H9 (cell line): Measurements from ENCODE around the gene OR4C15. TPM values are rescaled to one million over a fixed set of nuclear protein-coding genes. Genes with fewer than 3 reads are reported as not detected.

Experiments used
- DNase-seq: peaks from one replicate; pipeline ENCODE4 v3.0.0-alpha.2; 2017
- H2AFZ ChIP-seq: one replicate; pipeline ENCODE4 v1.6.1; 2013; ENCODE audit warnings: mild to moderate bottlenecking, low read length, control low read depth, moderate library complexity
- H2AK5ac ChIP-seq: 2 replicates; pipeline ENCODE4 v1.6.1; 2013; ENCODE audit warnings: low read length, control low read depth, mixed read lengths; ENCODE audit not compliant: insufficient read length
- H2BK120ac ChIP-seq: one replicate; pipeline ENCODE4 v1.6.1; 2013; ENCODE audit warnings: low read depth, mild to moderate bottlenecking, low read length, control low read depth, inconsistent platforms; ENCODE audit not compliant: poor library complexity, severe bottlenecking
- H2BK12ac ChIP-seq: 2 replicates; pipeline ENCODE4 v1.6.1; 2013; ENCODE audit warnings: low read length, control low read depth, mixed read lengths, low read depth; ENCODE audit not compliant: insufficient read length
- H2BK15ac ChIP-seq: 2 replicates; pipeline ENCODE4 v1.6.1; 2013; ENCODE audit warnings: low read depth, low read length, control low read depth
- H2BK20ac ChIP-seq: one replicate; pipeline ENCODE4 v1.6.1; 2013; ENCODE audit warnings: low read depth, mild to moderate bottlenecking, low read length, control low read depth, inconsistent platforms; ENCODE audit not compliant: poor library complexity, severe bottlenecking
- H2BK5ac ChIP-seq: 2 replicates; pipeline ENCODE4 v1.6.1; 2013; ENCODE audit warnings: low read length, control low read depth, mixed read lengths; ENCODE audit not compliant: insufficient read length
- H3K14ac ChIP-seq: 2 replicates; pipeline ENCODE4 v1.6.1; 2013; ENCODE audit warnings: low read length, control low read depth; ENCODE audit not compliant: insufficient read depth
- H3K18ac ChIP-seq: 2 replicates; pipeline ENCODE4 v1.6.1; 2013; ENCODE audit warnings: low read depth, mild to moderate bottlenecking, mixed read lengths, low read length, control low read depth; ENCODE audit not compliant: insufficient read length
- H3K23ac ChIP-seq: 2 replicates; pipeline ENCODE4 v1.6.1; 2013; ENCODE audit warnings: low read length, control low read depth, mixed read lengths, low read depth; ENCODE audit not compliant: insufficient read length
- H3K23me2 ChIP-seq: 2 replicates; pipeline ENCODE4 v1.6.1; 2013; ENCODE audit warnings: low read depth, mild to moderate bottlenecking, mixed read lengths, low read length, control low read depth; ENCODE audit not compliant: insufficient read length, poor library complexity, severe bottlenecking
- H3K27ac ChIP-seq: 2 replicates; pipeline ENCODE4 v1.5.1; 2013; ENCODE audit warnings: low read length, control low read depth, mixed read lengths, low read depth; ENCODE audit not compliant: insufficient read length
- H3K27me3 ChIP-seq: 2 replicates; pipeline ENCODE4 v1.6.1; 2013; ENCODE audit warnings: low read length, control low read depth, inconsistent platforms; ENCODE audit not compliant: insufficient read depth
- H3K4ac ChIP-seq: 2 replicates; pipeline ENCODE4 v1.6.1; 2013; ENCODE audit warnings: low read depth, mild to moderate bottlenecking, control low read depth, inconsistent platforms, low read length, moderate library complexity
- H3K4me1 ChIP-seq: 2 replicates; pipeline ENCODE4 v1.6.1; 2013; ENCODE audit warnings: low read length, control low read depth, inconsistent platforms; ENCODE audit not compliant: insufficient read depth
- H3K4me2 ChIP-seq: 2 replicates; pipeline ENCODE4 v1.6.1; 2013; ENCODE audit warnings: low read length, control low read depth, mixed read lengths; ENCODE audit not compliant: insufficient read length, insufficient read depth
- H3K56ac ChIP-seq: 2 replicates; pipeline ENCODE4 v1.6.1; 2013; ENCODE audit warnings: low read depth, mild to moderate bottlenecking, mixed read lengths, low read length, control low read depth; ENCODE audit not compliant: insufficient read length
- H3K79me1 ChIP-seq: 2 replicates; pipeline ENCODE4 v1.6.1; 2013; ENCODE audit warnings: low read depth, mild to moderate bottlenecking, moderate library complexity, low read length, control low read depth, inconsistent platforms; ENCODE audit not compliant: insufficient read depth, poor library complexity, severe bottlenecking
- H3K79me2 ChIP-seq: 2 replicates; pipeline ENCODE4 v1.6.1; 2013; ENCODE audit warnings: low read length, control low read depth, inconsistent platforms; ENCODE audit not compliant: insufficient read depth
- H3K9ac ChIP-seq: 2 replicates; pipeline ENCODE4 v1.6.1; 2013; ENCODE audit warnings: low read length, control low read depth, mixed read lengths; ENCODE audit not compliant: insufficient read length; ENCODE audit errors: extremely low read depth
- H3K9me3 ChIP-seq: one replicate; pipeline ENCODE4 v1.6.1; 2013; ENCODE audit warnings: low read depth, low read length, inconsistent platforms; ENCODE audit not compliant: control insufficient read depth
- H3T11ph ChIP-seq: one replicate; pipeline ENCODE4 v1.6.1; 2013; ENCODE audit warnings: mild to moderate bottlenecking, low read length, control low read depth, inconsistent platforms
- H4K20me1 ChIP-seq: one replicate; pipeline ENCODE4 v1.6.1; 2013; ENCODE audit not compliant: control insufficient read depth, insufficient read length, insufficient read depth
- H4K5ac ChIP-seq: 2 replicates; pipeline ENCODE4 v1.6.1; 2013; ENCODE audit warnings: low read depth, mild to moderate bottlenecking, mixed read lengths, low read length, control low read depth; ENCODE audit not compliant: insufficient read length
- H4K8ac ChIP-seq: replicated peaks from 2 replicates; pipeline ENCODE4 v1.6.1; 2013; ENCODE audit warnings: low read length, control low read depth, mixed read lengths, low read depth; ENCODE audit not compliant: insufficient read length
- H4K91ac ChIP-seq: 2 replicates; pipeline ENCODE4 v1.6.1; 2013; ENCODE audit warnings: low read depth, mild to moderate bottlenecking, moderate library complexity, mixed read lengths, low read length, control low read depth; ENCODE audit not compliant: insufficient read length
- H3K27ac Mint-ChIP-seq, 3 experiments: 2 replicates in 2 of 3; 3 replicates in 1 of 3; pipeline ENCODE4 v1.8.0; 2020 to 2021; ENCODE audit warnings: mixed read lengths in 3 of 3, mild to moderate bottlenecking in 1 of 3, moderate library complexity in 1 of 3
- H3K27me3 Mint-ChIP-seq: 2 replicates; pipeline ENCODE4 v1.8.0; 2021; ENCODE audit warnings: low read depth, mild to moderate bottlenecking, moderate library complexity, mixed read lengths
- H3K36me3 Mint-ChIP-seq, 3 experiments: 2 replicates in 2 of 3; 3 replicates in 1 of 3; pipeline ENCODE4 v1.8.0; 2020 to 2021; ENCODE audit warnings: low read depth in 3 of 3, mixed read lengths in 3 of 3; ENCODE audit not compliant: insufficient read depth in 1 of 3
- H3K4me1 Mint-ChIP-seq, 2 experiments: 2 replicates each; pipeline ENCODE4 v1.8.0; 2020; ENCODE audit warnings: mixed read lengths in 2 of 2
- H3K4me3 Mint-ChIP-seq, 2 experiments: 2 replicates in 1 of 2; 3 replicates in 1 of 2; pipeline ENCODE4 v1.8.0; 2020 to 2021; ENCODE audit warnings: mild to moderate bottlenecking in 2 of 2, mixed read lengths in 2 of 2, moderate library complexity in 1 of 2
- H3K9me3 Mint-ChIP-seq, 2 experiments: 2 replicates in 1 of 2; 3 replicates in 1 of 2; pipeline ENCODE4 v1.8.0; 2020; ENCODE audit warnings: mild to moderate bottlenecking in 2 of 2, mixed read lengths in 2 of 2, moderate library complexity in 1 of 2
- WGBS: extraction: QIAGEN DNeasy Blood & Tissue Kit; methylation state at CpG from one replicate; pipeline ENCODE4 v1.1.7; 2013; ENCODE audit warnings: missing lambda C conversion rate, low lambda C conversion rate, mixed read lengths; ENCODE audit not compliant: insufficient read length; ENCODE audit errors: extremely low coverage; 5-methylcytosine and 5-hydroxymethylcytosine counted together
- total RNA-seq: library from RNA; stranded (reverse); gene quantifications from 2 replicates; pipeline ENCODE4 v1.2.1, GENCODE V29; 2021
- TF ChIP-seq, protein P1 (sequence below): fragments of 200-600 bp; sonication (generic); conservative IDR thresholded peaks from 3 replicates; pipeline ENCODE4 v1.8.0; 2021; ENCODE audit warnings: antibody characterized with exemption, mild to moderate bottlenecking

OR4C15 gene
- total RNA-seq, 1 experiment from 2014 or later, result not detected

DNA sequence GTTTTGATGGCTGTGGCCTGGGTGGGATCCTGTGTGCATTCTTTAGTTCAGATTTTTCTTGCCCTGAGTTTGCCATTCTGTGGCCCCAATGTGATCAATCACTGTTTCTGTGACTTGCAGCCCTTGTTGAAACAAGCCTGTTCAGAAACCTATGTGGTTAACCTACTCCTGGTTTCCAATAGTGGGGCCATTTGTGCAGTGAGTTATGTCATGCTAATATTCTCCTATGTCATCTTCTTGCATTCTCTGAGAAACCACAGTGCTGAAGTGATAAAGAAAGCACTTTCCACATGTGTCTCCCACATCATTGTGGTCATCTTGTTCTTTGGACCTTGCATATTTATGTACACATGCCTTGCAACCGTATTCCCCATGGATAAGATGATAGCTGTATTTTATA is 18.3 kb downstream of the OR4C15 start:
- Histone ChIP-seq H3T11ph (no peak overlapping the region), H3K79me2 (no peaks in the 10 kb centered on the region), H3K14ac (no peak overlapping the region), H2BK12ac (no peak overlapping the region), H2AFZ (no peak overlapping the region), H2BK15ac (no peak overlapping the region), H2BK5ac (no peak overlapping the region), H3K4ac (no peak overlapping the region), H3K4me2 (no peak overlapping the region), H4K20me1 (no peaks in the 10 kb centered on the region), H3K9me3 (peaks cover 74% of the 10 kb centered on the region), H3K23ac (no peak overlapping the region), H4K91ac (no peak overlapping the region), H3K27me3 (no peaks in the 10 kb centered on the region), H3K79me1 (no peaks in the 10 kb centered on the region), H4K5ac (no peak overlapping the region), H3K9ac (no peak overlapping the region), H2BK20ac (no peak overlapping the region), H3K56ac (no peak overlapping the region), H2BK120ac (no peak overlapping the region), H3K18ac (no peak overlapping the region), H3K4me1 (no peaks in the 10 kb centered on the region), H2AK5ac (no peak overlapping the region), H3K27ac (no peak overlapping the region), H4K8ac (no peak overlapping the region), H3K23me2 (no peaks in the 10 kb centered on the region)
- no CpG with 5 or more reads among the region's 1 CpG for WGBS
- no peak for DNase-seq
- H3K4me1 Mint-ChIP-seq, result no peaks in the 10 kb centered on the region
- H3K4me3 Mint-ChIP-seq, result no peak overlapping the region
- H3K27me3 Mint-ChIP-seq, result 0 out of 2 replicates have a peak, but pooled peaks cover 2% of the 10 kb centered on the region
- no peak overlapping the region for H3K27ac Mint-ChIP-seq
- TF ChIP-seq, protein P1, sequence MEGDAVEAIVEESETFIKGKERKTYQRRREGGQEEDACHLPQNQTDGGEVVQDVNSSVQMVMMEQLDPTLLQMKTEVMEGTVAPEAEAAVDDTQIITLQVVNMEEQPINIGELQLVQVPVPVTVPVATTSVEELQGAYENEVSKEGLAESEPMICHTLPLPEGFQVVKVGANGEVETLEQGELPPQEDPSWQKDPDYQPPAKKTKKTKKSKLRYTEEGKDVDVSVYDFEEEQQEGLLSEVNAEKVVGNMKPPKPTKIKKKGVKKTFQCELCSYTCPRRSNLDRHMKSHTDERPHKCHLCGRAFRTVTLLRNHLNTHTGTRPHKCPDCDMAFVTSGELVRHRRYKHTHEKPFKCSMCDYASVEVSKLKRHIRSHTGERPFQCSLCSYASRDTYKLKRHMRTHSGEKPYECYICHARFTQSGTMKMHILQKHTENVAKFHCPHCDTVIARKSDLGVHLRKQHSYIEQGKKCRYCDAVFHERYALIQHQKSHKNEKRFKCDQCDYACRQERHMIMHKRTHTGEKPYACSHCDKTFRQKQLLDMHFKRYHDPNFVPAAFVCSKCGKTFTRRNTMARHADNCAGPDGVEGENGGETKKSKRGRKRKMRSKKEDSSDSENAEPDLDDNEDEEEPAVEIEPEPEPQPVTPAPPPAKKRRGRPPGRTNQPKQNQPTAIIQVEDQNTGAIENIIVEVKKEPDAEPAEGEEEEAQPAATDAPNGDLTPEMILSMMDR, result no peak
- H3K36me3 Mint-ChIP-seq, result peaks cover 4 to 25% (median 11%) of the 10 kb centered on the region in 3 experiments; a peak in 5 of 7 replicates
- peaks cover 82 to 86% of the 10 kb centered on the region in 2 experiments for H3K9me3 Mint-ChIP-seq

Other genes starting within 250 kb of the OR4C15 start
- not detected in 2 replicates for gene OR4A16, start 211.3 kb upstream of the OR4C15 start, total RNA-seq
- gene OR4A15, start 186.5 kb upstream of the OR4C15 start, total RNA-seq, result not detected in 2 replicates
- not detected in 2 replicates for gene OR4C16, start 17.7 kb downstream of the OR4C15 start, total RNA-seq
- not detected in 2 replicates for gene OR4C11, start 53.2 kb downstream of the OR4C15 start, total RNA-seq
- not detected in 2 replicates for gene OR4P4, start 80.6 kb downstream of the OR4C15 start, total RNA-seq
- not detected in 2 replicates for gene OR4S2, start 93.9 kb downstream of the OR4C15 start, total RNA-seq
- gene OR4C6, start 107.7 kb downstream of the OR4C15 start, total RNA-seq, result not detected in 2 replicates
- not detected in 2 replicates for gene OR5D13, start 219.0 kb downstream of the OR4C15 start, total RNA-seq
- not detected in 2 replicates for gene OR5D14, start 241.1 kb downstream of the OR4C15 start, total RNA-seq